OCI-LY7 (cell line): ENCODE results near the gene MPDZ. TPM values are rescaled to one million over a fixed set of nuclear protein-coding genes. Genes with fewer than 3 reads are reported as not detected.
A peak's percentile ranks its signal among the peaks of the same experiment; 100 is the strongest.

ENCODE experiments used
- BruUV-seq: library from RNA; stranded (reverse); fragments of 400-500 nt; replicated peaks from 2 replicates; lab custom pipeline; 2021; lab: Mats Ljungman, UMichigan
- CTCF ChIA-PET: fragments of 300-600 bp; sonication (Branson Sonifier 250); formaldehyde crosslinking; loops from one replicate; lab custom pipeline; 2022; ENCODE audit warnings: antibody characterized with exemption; ENCODE audit not compliant: unreplicated experiment; lab: Charles Lee
- POLR2A ChIA-PET: fragments of 300-600 bp; sonication (Branson Sonifier 250); formaldehyde crosslinking; loops from one replicate; lab custom pipeline; 2022; ENCODE audit warnings: antibody characterized with exemption; lab: Charles Lee
- DNase-seq: peaks from one replicate; pipeline ENCODE4 v3.0.0-alpha.2; 2015; ENCODE audit warnings: low spot score
- H2AFZ ChIP-seq: fragments of 200-600 bp; sonication (generic), shearing (Covaris generic); 2 replicates; pipeline ENCODE4 v1.6.1; 2014; ENCODE audit warnings: mild to moderate bottlenecking, antibody characterized with exemption, low read length, moderate library complexity
- H3K27ac ChIP-seq: fragments of 200-600 bp; sonication (generic); 2 replicates; pipeline ENCODE4 v1.5.1; 2014; ENCODE audit warnings: mixed run types, low read depth, mild to moderate bottlenecking, moderate library complexity, low read length, inconsistent platforms; ENCODE audit not compliant: poor library complexity, severe bottlenecking
- H3K36me3 ChIP-seq: fragments of 200-600 bp; sonication (generic); 2 replicates; pipeline ENCODE4 v1.6.1; 2014; ENCODE audit warnings: mild to moderate bottlenecking, antibody characterized with exemption, low read length, moderate library complexity, mixed read lengths; ENCODE audit not compliant: insufficient read depth
- H3K4me1 ChIP-seq: fragments of 200-600 bp; sonication (generic); 2 replicates; pipeline ENCODE4 v1.5.1; 2014; ENCODE audit warnings: mild to moderate bottlenecking, low read length; ENCODE audit not compliant: insufficient read depth, poor library complexity, severe bottlenecking
- H3K4me2 ChIP-seq: fragments of 200-600 bp; sonication (generic); 2 replicates; pipeline ENCODE4 v1.6.1; 2014; ENCODE audit warnings: mild to moderate bottlenecking, low read length
- H3K4me3 ChIP-seq: fragments of 200-600 bp; sonication (generic); 2 replicates; pipeline ENCODE4 v1.5.1; 2014; ENCODE audit warnings: mild to moderate bottlenecking, low read depth, low read length; ENCODE audit not compliant: poor library complexity, severe bottlenecking
- H3K79me2 ChIP-seq: fragments of 200-600 bp; sonication (generic); 2 replicates; pipeline ENCODE4 v1.6.1; 2016; ENCODE audit warnings: low read depth, mild to moderate bottlenecking, low read length, moderate library complexity, mixed read lengths; ENCODE audit not compliant: insufficient read depth
- H3K9me2 ChIP-seq: fragments of 200-600 bp; sonication (generic); 2 replicates; pipeline ENCODE4 v1.6.1; 2016; ENCODE audit warnings: mild to moderate bottlenecking, low read length, mixed read lengths; ENCODE audit not compliant: insufficient read depth
- H3K9me3 ChIP-seq: fragments of 200-600 bp; sonication (generic); 2 replicates; pipeline ENCODE4 v1.6.1; 2014; ENCODE audit warnings: mild to moderate bottlenecking, mixed run types, low read length, mixed read lengths
- H4K20me1 ChIP-seq: fragments of 200-600 bp; sonication (generic); 2 replicates; pipeline ENCODE4 v1.6.1; 2014; ENCODE audit warnings: mild to moderate bottlenecking, antibody characterized with exemption, low read length, moderate library complexity, mixed read lengths; ENCODE audit not compliant: insufficient read depth
- EZH2phosphoT487 ChIP-seq: fragments of 200-600 bp; sonication (generic); IDR thresholded peaks from 2 replicates; pipeline ENCODE4 v1.6.1; 2018; ENCODE audit warnings: low read depth, borderline replicate concordance, mild to moderate bottlenecking, mixed run types, antibody characterized with exemption, low read length, moderate library complexity, mixed read lengths
- intact Hi-C: fragments of 100-400 bp; cut with micrococcal nuclease; formaldehyde crosslinking; loops from one replicate; pipeline ENCODE4 v1.10.0; 2022; ENCODE audit not compliant: unreplicated experiment
- total RNA-seq, 2 experiments: library from RNA; depleted of rRNA in 1 of 2; stranded (reverse); fragments of >200 nt in 1 of 2; shearing (Covaris generic) in 1 of 2; gene quantifications; 2 replicates each; pipeline ENCODE4 v1.2.3, GENCODE V29; 2014 to 2022
- TF ChIP-seq, protein P1 (sequence below): fragments of 200-600 bp; sonication (generic); conservative IDR thresholded peaks from 2 replicates; pipeline ENCODE4 v1.5.1; 2014; ENCODE audit warnings: mild to moderate bottlenecking, antibody characterized with exemption, low read length, moderate library complexity, mixed read lengths

Gene MPDZ
- total RNA-seq, 2 experiments from 2014 or later, result not detected

DNA sequence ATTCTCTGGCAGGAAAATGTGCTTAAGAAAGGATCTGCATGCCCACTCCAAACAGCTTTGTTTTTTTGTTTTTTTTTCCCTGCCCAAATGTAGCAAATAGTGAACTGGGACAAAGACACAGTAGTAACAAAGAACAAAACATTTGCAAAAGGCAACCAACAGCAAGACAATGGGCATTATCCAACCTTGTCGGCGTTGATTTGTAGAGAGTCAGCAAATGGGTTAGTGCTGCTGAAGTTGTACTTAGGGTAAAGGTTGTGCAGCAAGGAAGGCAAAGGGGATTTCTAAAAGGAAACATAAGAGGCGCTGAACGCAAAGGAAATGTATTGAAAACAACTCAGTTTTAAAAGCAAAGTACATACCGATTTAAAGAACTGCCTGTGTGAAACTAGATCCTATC, 136.2 kb downstream of the MPDZ start:
- Histone ChIP-seq H4K20me1 (no peaks in the 10 kb centered on the region), H3K27ac (no peak overlapping the region), H3K9me3 (no peaks in the 10 kb centered on the region), H3K9me2 (no peaks in the 10 kb centered on the region), H3K4me2 (no peak overlapping the region), H2AFZ (no peak overlapping the region), H3K4me1 (no peaks in the 10 kb centered on the region), H3K36me3 (no peaks in the 10 kb centered on the region), H3K4me3 (no peak overlapping the region), H3K79me2 (no peaks in the 10 kb centered on the region)
- no peak for DNase-seq
- no TSS peak for BruUV-seq
- ChIA-PET POLR2A (no interaction called here), CTCF (no interaction called here)
- intact Hi-C loops, result no loop called here
- TF ChIP-seq, protein P1, sequence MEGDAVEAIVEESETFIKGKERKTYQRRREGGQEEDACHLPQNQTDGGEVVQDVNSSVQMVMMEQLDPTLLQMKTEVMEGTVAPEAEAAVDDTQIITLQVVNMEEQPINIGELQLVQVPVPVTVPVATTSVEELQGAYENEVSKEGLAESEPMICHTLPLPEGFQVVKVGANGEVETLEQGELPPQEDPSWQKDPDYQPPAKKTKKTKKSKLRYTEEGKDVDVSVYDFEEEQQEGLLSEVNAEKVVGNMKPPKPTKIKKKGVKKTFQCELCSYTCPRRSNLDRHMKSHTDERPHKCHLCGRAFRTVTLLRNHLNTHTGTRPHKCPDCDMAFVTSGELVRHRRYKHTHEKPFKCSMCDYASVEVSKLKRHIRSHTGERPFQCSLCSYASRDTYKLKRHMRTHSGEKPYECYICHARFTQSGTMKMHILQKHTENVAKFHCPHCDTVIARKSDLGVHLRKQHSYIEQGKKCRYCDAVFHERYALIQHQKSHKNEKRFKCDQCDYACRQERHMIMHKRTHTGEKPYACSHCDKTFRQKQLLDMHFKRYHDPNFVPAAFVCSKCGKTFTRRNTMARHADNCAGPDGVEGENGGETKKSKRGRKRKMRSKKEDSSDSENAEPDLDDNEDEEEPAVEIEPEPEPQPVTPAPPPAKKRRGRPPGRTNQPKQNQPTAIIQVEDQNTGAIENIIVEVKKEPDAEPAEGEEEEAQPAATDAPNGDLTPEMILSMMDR, result no peak
- TF ChIP-seq EZH2phosphoT487, result no peak

DNA sequence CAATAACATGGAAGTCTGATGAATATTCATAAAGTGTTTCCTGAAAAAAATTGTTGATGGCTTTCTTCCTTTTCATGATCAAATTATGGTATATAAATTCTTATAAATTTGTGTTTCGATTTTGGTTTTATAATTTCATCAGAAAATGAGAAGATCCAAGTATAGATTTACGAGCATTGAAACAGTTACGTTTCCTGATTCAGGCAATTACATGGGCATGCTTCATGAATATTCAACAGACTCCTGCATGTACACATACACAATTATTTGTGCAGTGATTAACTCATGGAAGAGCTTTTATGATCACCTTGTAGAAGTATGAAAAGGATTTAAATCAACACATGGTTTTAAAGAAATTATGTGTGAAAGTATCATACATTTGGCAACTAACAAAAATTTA, 136.7 kb downstream of the MPDZ start:
- ChIA-PET POLR2A (no interaction called here), CTCF (no interaction called here)
- Histone ChIP-seq H3K4me3 (no peak overlapping the region), H3K79me2 (no peaks in the 10 kb centered on the region), H3K9me2 (no peaks in the 10 kb centered on the region), H2AFZ (peak overlapping the region; percentile 22; the same call in 1 of the 2 replicates), H4K20me1 (no peaks in the 10 kb centered on the region), H3K9me3 (no peaks in the 10 kb centered on the region), H3K4me2 (no peak overlapping the region), H3K27ac (no peak overlapping the region), H3K36me3 (no peaks in the 10 kb centered on the region), H3K4me1 (no peaks in the 10 kb centered on the region)
- TF ChIP-seq, protein P1, result no peak
- TF ChIP-seq EZH2phosphoT487, result no peak
- intact Hi-C loops, result no loop called here
- no peak for DNase-seq
- no TSS peak for BruUV-seq

DNA sequence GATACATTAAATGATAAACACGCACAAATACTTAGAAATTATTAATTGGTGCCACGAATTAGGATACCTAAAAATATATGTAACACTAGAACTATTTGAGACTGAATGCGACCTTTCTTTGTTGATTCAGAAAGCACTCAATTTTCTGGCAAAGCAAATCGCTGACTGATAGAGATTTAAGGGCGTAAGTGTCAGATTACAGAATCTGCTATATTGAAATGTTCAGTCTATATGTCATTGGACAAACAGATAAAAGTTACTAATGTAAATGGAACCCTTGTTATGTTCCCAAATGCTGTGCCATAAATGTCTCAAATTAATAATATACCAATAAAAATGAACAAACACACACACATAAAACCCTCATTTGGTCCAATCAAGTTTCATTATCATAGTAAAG, 137.9 kb downstream of the MPDZ start:
- DNase-seq, result no peak
- no peaks in the 10 kb centered on the region for H3K36me3 ChIP-seq
- no peaks in the 10 kb centered on the region for H3K9me3 ChIP-seq
- ChIA-PET CTCF (no interaction called here), POLR2A (no interaction called here)
- no peak overlapping the region for H3K4me3 ChIP-seq
- H3K4me1 ChIP-seq, result no peaks in the 10 kb centered on the region
- TF ChIP-seq, protein P1, result no peak
- TF ChIP-seq EZH2phosphoT487, result no peak
- BruUV-seq, result no TSS peak
- no peak overlapping the region for H3K27ac ChIP-seq
- H4K20me1 ChIP-seq, result no peaks in the 10 kb centered on the region
- no peak overlapping the region for H2AFZ ChIP-seq
- no peaks in the 10 kb centered on the region for H3K79me2 ChIP-seq
- no peaks in the 10 kb centered on the region for H3K9me2 ChIP-seq
- intact Hi-C loops, result no loop called here
- no peak overlapping the region for H3K4me2 ChIP-seq
